Activated CD4-positive, alpha-beta memory T cell treated with anti-CD3 and anti-CD28 coated beads for 36 hours (primary cell): ENCODE results near the gene COPG2. TPM values are rescaled to one million over a fixed set of nuclear protein-coding genes. Genes with fewer than 3 reads are reported as not detected.
A peak's percentile ranks its signal among the peaks of the same experiment; 100 is the strongest.
"Not testable (repeated sequence)": the region's sequence is repeated elsewhere in the genome, so short reads cannot be mapped to it uniquely, and the experiment has no call there.

Source experiments
- CTCF ChIA-PET: fragments of 350-600 bp; sonication (Branson Sonifier 250); formaldehyde crosslinking; loops from one replicate; lab custom pipeline; 2021; ENCODE audit warnings: antibody characterized with exemption, inconsistent platforms; lab: Charles Lee
- POLR2A ChIA-PET: fragments of 350-600 bp; sonication (Branson Sonifier 250); formaldehyde crosslinking; loops from one replicate; lab custom pipeline; 2021; ENCODE audit warnings: antibody characterized with exemption; lab: Charles Lee
- DNase-seq: peaks from one replicate; pipeline ENCODE4 v3.0.0-alpha.2; 2020
- H3K27ac Mint-ChIP-seq: one replicate; pipeline ENCODE4 v1.8.0; 2021; ENCODE audit warnings: mixed read lengths
- H3K27me3 Mint-ChIP-seq: one replicate; pipeline ENCODE4 v1.8.0; 2021; ENCODE audit warnings: mixed read lengths
- H3K36me3 Mint-ChIP-seq: one replicate; pipeline ENCODE4 v1.8.0; 2021; ENCODE audit warnings: mixed read lengths
- H3K4me1 Mint-ChIP-seq: one replicate; pipeline ENCODE4 v1.8.0; 2021; ENCODE audit warnings: low read depth, mixed read lengths
- H3K4me3 Mint-ChIP-seq: one replicate; pipeline ENCODE4 v1.8.0; 2021; ENCODE audit warnings: mild to moderate bottlenecking, mixed read lengths
- H3K9me3 Mint-ChIP-seq: one replicate; pipeline ENCODE4 v1.8.0; 2021; ENCODE audit warnings: mixed read lengths
- intact Hi-C: fragments of 100-400 bp; cut with micrococcal nuclease; formaldehyde crosslinking; loops from one replicate; pipeline ENCODE4 v1.15.1; 2023
- total RNA-seq, 2 experiments: library from RNA; stranded (reverse); gene quantifications; one replicate each; pipeline ENCODE4 v1.2.3, GENCODE V29; 2021

Gene COPG2
- total RNA-seq: 10 to 100 TPM; 31.5 to 33.4 TPM

- peaks cover 18% of the 10 kb centered on the region for H3K4me1 Mint-ChIP-seq
- peak within 1 kb of the TSS; percentile 84 for H3K4me3 Mint-ChIP-seq
- POLR2A ChIA-PET: interaction anchor here (0.8 kb wide), 1 partner anchor 598 kb away, joined by 3 read pairs; the partner anchor contains the start of gene KLHDC10
- intact Hi-C loops: loop anchor here (1.0 to 10.0 kb wide), 3 partner anchors 19 to 594 kb away; partner anchors contain the start of genes KLHDC10, SSMEM1 and TMEM209
- H3K36me3 Mint-ChIP-seq: peaks cover 5% of the 10 kb centered on the region
- peak within 1 kb of the TSS; percentile 65 for H3K27ac Mint-ChIP-seq
- CTCF ChIA-PET: no interaction called here
- no peaks in the 10 kb centered on the region for H3K9me3 Mint-ChIP-seq
- H3K27me3 Mint-ChIP-seq: peaks cover 4% of the 10 kb centered on the region
- peak; percentile 84 for DNase-seq
Measured at GRCh38 chr7:130668258-130669084, at the start of gene COPG2. Gene COPG2, minus strand, starts transcription at chr7:130668748. Its CDS starts 80 bp downstream, at chr7:130668668.

GRCh38 chr7:130712416-130712815 is 43.9 kb upstream of the COPG2 start:
- intact Hi-C loops: no loop called here
- Mint-ChIP-seq H3K36me3 (no peaks in the 10 kb centered on the region), H3K4me1 (no peaks in the 10 kb centered on the region), H3K4me3 (no peak overlapping the region), H3K27ac (no peak overlapping the region), H3K27me3 (peaks cover 17% of the 10 kb centered on the region), H3K9me3 (no peaks in the 10 kb centered on the region)
- POLR2A ChIA-PET: no interaction called here
- CTCF ChIA-PET: no interaction called here
- no peak for DNase-seq

- Mint-ChIP-seq H3K4me3 (no peak overlapping the region), H3K4me1 (no peaks in the 10 kb centered on the region), H3K9me3 (peaks cover 5% of the 10 kb centered on the region), H3K27ac (no peak overlapping the region), H3K27me3 (peaks cover 25% of the 10 kb centered on the region), H3K36me3 (no peaks in the 10 kb centered on the region)
- intact Hi-C loops: no loop called here
- CTCF ChIA-PET: no interaction called here
- POLR2A ChIA-PET: no interaction called here
- no peak for DNase-seq
Measured at GRCh38 chr7:130708766-130709165, 40.2 kb upstream of the COPG2 start.

- Mint-ChIP-seq H3K27ac (no peak overlapping the region), H3K36me3 (no peaks in the 10 kb centered on the region), H3K27me3 (peaks cover 22% of the 10 kb centered on the region), H3K4me1 (no peaks in the 10 kb centered on the region), H3K4me3 (no peak overlapping the region), H3K9me3 (peaks cover 5% of the 10 kb centered on the region)
- CTCF ChIA-PET: interaction anchor here (0.6 kb wide), 1 partner anchor 464 kb away, joined by 3 read pairs; no protein-coding TSS in a partner anchor
- no peak for DNase-seq
- intact Hi-C loops: no loop called here
- POLR2A ChIA-PET: no interaction called here
Measured at GRCh38 chr7:130708001-130708400, 39.5 kb upstream of the COPG2 start.

GRCh38 chr7:130703851-130704250 is 35.3 kb upstream of the COPG2 start:
- intact Hi-C loops: no loop called here
- ChIA-PET CTCF (no interaction called here), POLR2A (no interaction called here)
- no peak for DNase-seq
- H3K27ac Mint-ChIP-seq: no peak overlapping the region
- H3K9me3 Mint-ChIP-seq: peaks cover 5% of the 10 kb centered on the region
- peaks cover 15% of the 10 kb centered on the region for H3K27me3 Mint-ChIP-seq
- H3K36me3 Mint-ChIP-seq: no peaks in the 10 kb centered on the region
- H3K4me3 Mint-ChIP-seq: no peak overlapping the region
- H3K4me1 Mint-ChIP-seq: no peaks in the 10 kb centered on the region

GRCh38 chr7:130701650-130702049 is 33.1 kb upstream of the COPG2 start:
- no peak for DNase-seq
- intact Hi-C loops: no loop called here
- ChIA-PET POLR2A (no interaction called here), CTCF (no interaction called here)
- H3K9me3 Mint-ChIP-seq: peaks cover 4% of the 10 kb centered on the region
- no peak overlapping the region for H3K4me3 Mint-ChIP-seq
- H3K36me3 Mint-ChIP-seq: no peaks in the 10 kb centered on the region
- no peak overlapping the region for H3K27ac Mint-ChIP-seq
- peaks cover 7% of the 10 kb centered on the region for H3K27me3 Mint-ChIP-seq
- H3K4me1 Mint-ChIP-seq: no peaks in the 10 kb centered on the region

- POLR2A ChIA-PET: no interaction called here
- Mint-ChIP-seq H3K4me1 (no peaks in the 10 kb centered on the region), H3K27ac (no peak overlapping the region)
Measured at GRCh38 chr7:130700760-130701159, 32.2 kb upstream of the COPG2 start.

GRCh38 chr7:130699686-130700085 is 31.1 kb upstream of the COPG2 start:
- Mint-ChIP-seq H3K4me3 (no peak overlapping the region), H3K27ac (no peak overlapping the region), H3K4me1 (no peaks in the 10 kb centered on the region), H3K36me3 (no peaks in the 10 kb centered on the region), H3K9me3 (no peaks in the 10 kb centered on the region), H3K27me3 (peaks cover 3% of the 10 kb centered on the region)
- no peak for DNase-seq
- ChIA-PET POLR2A (no interaction called here), CTCF (no interaction called here)
- intact Hi-C loops: no loop called here

More at GRCh38 chr7:130700760-130701159, 32.2 kb upstream of the COPG2 start:
- CTCF ChIA-PET: no interaction called here
- H3K9me3 Mint-ChIP-seq: no peaks in the 10 kb centered on the region
- intact Hi-C loops: no loop called here
- H3K4me3 Mint-ChIP-seq: no peak overlapping the region
- no peaks in the 10 kb centered on the region for H3K36me3 Mint-ChIP-seq
- peaks cover 2% of the 10 kb centered on the region for H3K27me3 Mint-ChIP-seq
- no peak for DNase-seq

- H3K4me1 Mint-ChIP-seq: no peaks in the 10 kb centered on the region
- H3K36me3 Mint-ChIP-seq: no peaks in the 10 kb centered on the region
- POLR2A ChIA-PET: no interaction called here
Measured at GRCh38 chr7:130697820-130698219, 29.3 kb upstream of the COPG2 start.

GRCh38 chr7:130695840-130696239 is 27.3 kb upstream of the COPG2 start:
- intact Hi-C loops: no loop called here
- DNase-seq: no peak
- Mint-ChIP-seq H3K36me3 (no peaks in the 10 kb centered on the region), H3K4me3 (no peak overlapping the region), H3K27me3 (peaks cover 3% of the 10 kb centered on the region), H3K9me3 (peaks cover 15% of the 10 kb centered on the region), H3K4me1 (no peaks in the 10 kb centered on the region), H3K27ac (no peak overlapping the region)
- POLR2A ChIA-PET: no interaction called here
- CTCF ChIA-PET: no interaction called here

More at GRCh38 chr7:130697820-130698219, 29.3 kb upstream of the COPG2 start:
- H3K4me3 Mint-ChIP-seq: no peak overlapping the region
- H3K9me3 Mint-ChIP-seq: no peaks in the 10 kb centered on the region
- intact Hi-C loops: no loop called here
- CTCF ChIA-PET: no interaction called here
- no peak for DNase-seq
- H3K27me3 Mint-ChIP-seq: peaks cover 3% of the 10 kb centered on the region
- H3K27ac Mint-ChIP-seq: no peak overlapping the region

GRCh38 chr7:130692396-130692795 is 23.8 kb upstream of the COPG2 start:
- CTCF ChIA-PET, H3K4me1 Mint-ChIP-seq, H3K27me3 Mint-ChIP-seq, intact Hi-C loops, DNase-seq, POLR2A ChIA-PET, H3K27ac Mint-ChIP-seq, H3K36me3 Mint-ChIP-seq, H3K4me3 Mint-ChIP-seq: not testable (repeated sequence)
- H3K9me3 Mint-ChIP-seq: peaks cover 22% of the 10 kb centered on the region

GRCh38 chr7:130689683-130690082 is 21.1 kb upstream of the COPG2 start:
- POLR2A ChIA-PET: no interaction called here
- Mint-ChIP-seq H3K27me3 (no peaks in the 10 kb centered on the region), H3K4me3 (no peak overlapping the region), H3K9me3 (peaks cover 22% of the 10 kb centered on the region), H3K36me3 (no peaks in the 10 kb centered on the region), H3K4me1 (no peaks in the 10 kb centered on the region), H3K27ac (no peak overlapping the region)
- CTCF ChIA-PET: no interaction called here
- no peak for DNase-seq
- intact Hi-C loops: no loop called here

- H3K27ac Mint-ChIP-seq: no peak overlapping the region
- ChIA-PET POLR2A (no interaction called here), CTCF (no interaction called here)
- no peaks in the 10 kb centered on the region for H3K9me3 Mint-ChIP-seq
- DNase-seq: no peak
- no peak overlapping the region for H3K4me3 Mint-ChIP-seq
- peaks cover 10% of the 10 kb centered on the region for H3K27me3 Mint-ChIP-seq
- no peaks in the 10 kb centered on the region for H3K4me1 Mint-ChIP-seq
- intact Hi-C loops: no loop called here
- H3K36me3 Mint-ChIP-seq: no peaks in the 10 kb centered on the region
Measured at GRCh38 chr7:130683026-130683425, 14.5 kb upstream of the COPG2 start.
